SJCRH30 (cell line): ENCODE results near the gene NIPAL1. TPM values are rescaled to one million over a fixed set of nuclear protein-coding genes. Genes with fewer than 3 reads are reported as not detected.

Experiments
- DNase-seq, 2 experiments: peaks; one replicate each; pipeline ENCODE4 v3.0.0-alpha.2; 2015 to 2020
- H3K27ac ChIP-seq: fragments of 250-450 bp; sonication (Bioruptor Pico); 2 replicates; pipeline ENCODE4 v1.5.1; 2020; ENCODE audit warnings: mild to moderate bottlenecking, moderate library complexity
- H3K27me3 ChIP-seq: fragments of 250-450 bp; sonication (Bioruptor Pico); 2 replicates; pipeline ENCODE4 v1.5.1; 2020; ENCODE audit warnings: mild to moderate bottlenecking, moderate library complexity
- H3K36me3 ChIP-seq: fragments of 250-450 bp; sonication (Bioruptor Pico); 2 replicates; pipeline ENCODE4 v1.5.1; 2020; ENCODE audit warnings: mild to moderate bottlenecking, moderate library complexity
- H3K4me1 ChIP-seq: fragments of 250-450 bp; sonication (Bioruptor Pico); 2 replicates; pipeline ENCODE4 v1.5.1; 2020; ENCODE audit warnings: mild to moderate bottlenecking, moderate library complexity
- H3K4me3 ChIP-seq: fragments of 250-450 bp; sonication (Bioruptor Pico); 2 replicates; pipeline ENCODE4 v1.5.1; 2020; ENCODE audit warnings: mild to moderate bottlenecking, moderate library complexity
- H3K9me3 ChIP-seq: fragments of 250-450 bp; sonication (Bioruptor Pico); replicated peaks from 2 replicates; pipeline ENCODE4 v1.5.1; 2020; ENCODE audit warnings: mild to moderate bottlenecking, moderate library complexity
- total RNA-seq: library from RNA; depleted of rRNA; stranded (reverse); fragments of >200 nt; shearing (Covaris generic); gene quantifications from 2 replicates; pipeline ENCODE4 v1.2.3, GENCODE V29; 2014

NIPAL1 gene
- total RNA-seq, 1 experiment from 2014 or later: 0.04 TPM

- Histone ChIP-seq H3K4me1 (no peaks in the 10 kb centered on the region), H3K9me3 (no peaks in the 10 kb centered on the region), H3K27me3 (0 out of 2 replicates have a peak, but pooled peaks cover 3% of the 10 kb centered on the region), H3K4me3 (no peak overlapping the region), H3K27ac (no peak overlapping the region), H3K36me3 (no peaks in the 10 kb centered on the region)
- DNase-seq: no peak
Observed at GRCh38 chr4:48037117-48037462, 20.5 kb downstream of the NIPAL1 start.

- no peaks in the 10 kb centered on the region for H3K9me3 ChIP-seq
- H3K27me3 ChIP-seq: peaks cover 3% of the 10 kb centered on the region; the same call in 1 of the 2 replicates
- H3K36me3 ChIP-seq: no peaks in the 10 kb centered on the region
- no peak overlapping the region for H3K27ac ChIP-seq
- no peak for DNase-seq
- no peaks in the 10 kb centered on the region for H3K4me1 ChIP-seq
- no peak overlapping the region for H3K4me3 ChIP-seq
Observed at GRCh38 chr4:48038666-48039065, 22.1 kb downstream of the NIPAL1 start.

GRCh38 chr4:48039561-48039960, 23.0 kb downstream of the NIPAL1 start:
- DNase-seq: no peak
- H3K27me3 ChIP-seq: peaks cover 3% of the 10 kb centered on the region; the same call in 1 of the 2 replicates
- H3K27ac ChIP-seq: no peak overlapping the region
- no peaks in the 10 kb centered on the region for H3K4me1 ChIP-seq
- H3K36me3 ChIP-seq: no peaks in the 10 kb centered on the region
- no peak overlapping the region for H3K4me3 ChIP-seq
- no peaks in the 10 kb centered on the region for H3K9me3 ChIP-seq

GRCh38 chr4:48041535-48042137, 25.1 kb downstream of the NIPAL1 start:
- no peaks in the 10 kb centered on the region for H3K4me1 ChIP-seq
- H3K27ac ChIP-seq: no peak overlapping the region
- no peak for DNase-seq
- H3K9me3 ChIP-seq: no peaks in the 10 kb centered on the region
- H3K36me3 ChIP-seq: no peaks in the 10 kb centered on the region
- peaks cover 3% of the 10 kb centered on the region; the same call in 1 of the 2 replicates for H3K27me3 ChIP-seq
- H3K4me3 ChIP-seq: no peak overlapping the region

GRCh38 chr4:48042979-48043461, 26.4 kb downstream of the NIPAL1 start:
- no peaks in the 10 kb centered on the region for H3K4me1 ChIP-seq
- no peaks in the 10 kb centered on the region for H3K9me3 ChIP-seq
- no peaks in the 10 kb centered on the region for H3K36me3 ChIP-seq
- peaks cover 3% of the 10 kb centered on the region; the same call in 1 of the 2 replicates for H3K27me3 ChIP-seq
- no peak overlapping the region for H3K27ac ChIP-seq
- H3K4me3 ChIP-seq: no peak overlapping the region
- DNase-seq: no peak

- DNase-seq: no peak
- H3K36me3 ChIP-seq: no peaks in the 10 kb centered on the region
- no peaks in the 10 kb centered on the region for H3K9me3 ChIP-seq
- no peak overlapping the region for H3K27ac ChIP-seq
- H3K4me1 ChIP-seq: no peaks in the 10 kb centered on the region
- peaks cover 3% of the 10 kb centered on the region; the same call in 1 of the 2 replicates for H3K27me3 ChIP-seq
- no peak overlapping the region for H3K4me3 ChIP-seq
Observed at GRCh38 chr4:48043504-48043903, 26.9 kb downstream of the NIPAL1 start.

GRCh38 chr4:48044298-48044697, 27.7 kb downstream of the NIPAL1 start:
- H3K27ac ChIP-seq: no peak overlapping the region
- no peak for DNase-seq
- no peak overlapping the region for H3K4me3 ChIP-seq
- peaks cover 3% of the 10 kb centered on the region; the same call in 1 of the 2 replicates for H3K27me3 ChIP-seq
- H3K36me3 ChIP-seq: no peaks in the 10 kb centered on the region
- H3K9me3 ChIP-seq: no peaks in the 10 kb centered on the region
- H3K4me1 ChIP-seq: no peaks in the 10 kb centered on the region

GRCh38 chr4:48046059-48046458, 29.5 kb downstream of the NIPAL1 start:
- Histone ChIP-seq H3K27me3 (peaks cover 3% of the 10 kb centered on the region; the same call in 1 of the 2 replicates), H3K4me1 (no peaks in the 10 kb centered on the region), H3K4me3 (no peak overlapping the region), H3K36me3 (no peaks in the 10 kb centered on the region), H3K9me3 (no peaks in the 10 kb centered on the region), H3K27ac (no peak overlapping the region)
- no peak for DNase-seq

- Histone ChIP-seq H3K4me3 (no peak overlapping the region), H3K36me3 (no peaks in the 10 kb centered on the region), H3K27me3 (no peaks in the 10 kb centered on the region; the same call in 1 of the 2 replicates), H3K27ac (no peak overlapping the region), H3K4me1 (no peaks in the 10 kb centered on the region), H3K9me3 (no peaks in the 10 kb centered on the region)
- DNase-seq: no peak
Observed at GRCh38 chr4:48047421-48047844, 30.9 kb downstream of the NIPAL1 start.

- H3K4me1 ChIP-seq: no peaks in the 10 kb centered on the region
- H3K36me3 ChIP-seq: no peaks in the 10 kb centered on the region
- no peaks in the 10 kb centered on the region for H3K9me3 ChIP-seq
- H3K27me3 ChIP-seq: no peaks in the 10 kb centered on the region; the same call in 1 of the 2 replicates
- no peak for DNase-seq
- no peak overlapping the region for H3K27ac ChIP-seq
- H3K4me3 ChIP-seq: no peak overlapping the region
Observed at GRCh38 chr4:48047896-48048295, 31.3 kb downstream of the NIPAL1 start.

GRCh38 chr4:48049483-48049882, 32.9 kb downstream of the NIPAL1 start:
- H3K9me3 ChIP-seq: no peaks in the 10 kb centered on the region
- no peak for DNase-seq
- no peak overlapping the region for H3K27ac ChIP-seq
- no peaks in the 10 kb centered on the region for H3K36me3 ChIP-seq
- no peaks in the 10 kb centered on the region for H3K27me3 ChIP-seq
- no peak overlapping the region for H3K4me3 ChIP-seq
- no peaks in the 10 kb centered on the region for H3K4me1 ChIP-seq

- no peaks in the 10 kb centered on the region for H3K4me1 ChIP-seq
- H3K27me3 ChIP-seq: no peaks in the 10 kb centered on the region
- DNase-seq: no peak
- H3K4me3 ChIP-seq: no peak overlapping the region
- H3K36me3 ChIP-seq: no peaks in the 10 kb centered on the region
- no peaks in the 10 kb centered on the region for H3K9me3 ChIP-seq
- no peak overlapping the region for H3K27ac ChIP-seq
Observed at GRCh38 chr4:48051078-48051477, 34.5 kb downstream of the NIPAL1 start.

- Histone ChIP-seq H3K36me3 (no peaks in the 10 kb centered on the region), H3K9me3 (no peaks in the 10 kb centered on the region; the same call in 1 of the 2 replicates), H3K4me3 (no peak overlapping the region), H3K4me1 (no peaks in the 10 kb centered on the region), H3K27me3 (no peaks in the 10 kb centered on the region), H3K27ac (no peak overlapping the region)
- no peak for DNase-seq
Observed at GRCh38 chr4:48058617-48059530, 42.3 kb downstream of the NIPAL1 start.

- no peaks in the 10 kb centered on the region; the same call in 1 of the 2 replicates for H3K9me3 ChIP-seq
- DNase-seq: no peak
- H3K27me3 ChIP-seq: no peaks in the 10 kb centered on the region
- no peaks in the 10 kb centered on the region for H3K4me1 ChIP-seq
- H3K27ac ChIP-seq: no peak overlapping the region
- no peaks in the 10 kb centered on the region for H3K36me3 ChIP-seq
- no peak overlapping the region for H3K4me3 ChIP-seq
Observed at GRCh38 chr4:48064349-48064748, 47.8 kb downstream of the NIPAL1 start.

GRCh38 chr4:48065587-48066052, 49.0 kb downstream of the NIPAL1 start:
- Histone ChIP-seq H3K27me3 (no peaks in the 10 kb centered on the region), H3K27ac (no peak overlapping the region), H3K4me1 (no peaks in the 10 kb centered on the region), H3K4me3 (no peak overlapping the region), H3K9me3 (no peaks in the 10 kb centered on the region; the same call in 1 of the 2 replicates), H3K36me3 (no peaks in the 10 kb centered on the region)
- DNase-seq: no peak
